Measurements from ENCODE around the gene ANK3.
"Not testable (repeated sequence)": the region's sequence is repeated elsewhere in the genome, so short reads cannot be mapped to it uniquely, and the experiment has no call there.

ANK3 gene

DNA sequence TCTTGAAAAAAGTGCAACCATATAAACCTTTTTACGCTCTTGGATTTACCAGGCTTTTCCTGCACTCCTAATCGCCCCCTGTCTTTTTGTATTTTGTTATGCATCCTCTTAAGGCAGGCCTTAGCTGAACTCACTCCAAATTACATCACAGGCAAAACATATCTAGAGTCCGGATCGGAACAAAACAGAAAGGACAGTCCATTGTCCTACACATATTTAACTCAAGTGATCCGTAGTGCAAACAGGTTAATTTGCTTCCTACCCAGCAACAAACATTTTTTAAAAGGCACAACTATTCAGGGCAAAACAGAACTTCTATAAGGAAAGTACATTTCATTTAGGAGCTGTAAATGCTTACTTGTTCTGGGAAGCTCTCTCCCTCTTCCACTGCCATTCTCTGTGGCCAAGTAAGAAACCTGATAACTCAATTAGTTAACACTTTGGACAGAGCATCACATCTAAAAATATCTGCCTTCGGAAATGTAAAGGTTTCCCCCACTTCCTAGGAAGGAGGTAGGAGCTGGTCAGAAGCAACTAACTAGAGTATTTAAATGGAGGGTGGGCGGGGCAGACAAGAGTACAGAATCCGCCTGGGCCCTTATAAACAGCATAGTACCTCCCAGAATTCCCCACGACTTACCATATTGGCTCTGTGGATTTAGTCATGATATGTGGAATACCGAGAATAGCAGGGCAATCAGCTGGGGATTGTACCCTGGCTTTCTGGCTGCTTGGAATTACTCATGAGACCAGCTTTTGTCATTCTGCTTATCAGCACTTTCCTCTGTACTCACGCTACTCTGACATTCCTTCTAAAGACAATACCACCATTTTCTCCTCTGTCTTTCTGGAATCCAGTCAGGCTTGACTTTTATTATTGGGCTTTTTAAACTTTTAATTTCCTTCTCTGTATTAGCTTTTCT lies 89.5 kb downstream of the ANK3 start:
- DNase-seq = peak; percentile 11

DNA sequence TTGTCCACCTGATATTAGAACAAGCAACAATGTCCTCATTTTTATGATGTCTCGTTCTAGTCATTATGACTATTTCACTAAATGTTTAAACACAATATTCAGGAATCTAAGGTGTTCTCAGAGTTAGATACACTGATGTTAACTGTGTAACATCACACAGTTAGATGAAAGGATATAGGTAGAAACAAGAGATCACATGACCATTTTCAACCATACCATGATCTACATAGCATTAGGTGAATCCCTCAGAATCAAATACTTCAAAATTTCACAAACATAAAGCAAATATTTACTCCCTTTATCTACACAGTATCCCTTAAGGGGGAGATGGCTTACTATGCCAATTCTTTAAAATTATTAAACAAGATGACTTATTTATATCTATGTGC lies 90.3 kb downstream of the ANK3 start:
- no peak for DNase-seq

DNA sequence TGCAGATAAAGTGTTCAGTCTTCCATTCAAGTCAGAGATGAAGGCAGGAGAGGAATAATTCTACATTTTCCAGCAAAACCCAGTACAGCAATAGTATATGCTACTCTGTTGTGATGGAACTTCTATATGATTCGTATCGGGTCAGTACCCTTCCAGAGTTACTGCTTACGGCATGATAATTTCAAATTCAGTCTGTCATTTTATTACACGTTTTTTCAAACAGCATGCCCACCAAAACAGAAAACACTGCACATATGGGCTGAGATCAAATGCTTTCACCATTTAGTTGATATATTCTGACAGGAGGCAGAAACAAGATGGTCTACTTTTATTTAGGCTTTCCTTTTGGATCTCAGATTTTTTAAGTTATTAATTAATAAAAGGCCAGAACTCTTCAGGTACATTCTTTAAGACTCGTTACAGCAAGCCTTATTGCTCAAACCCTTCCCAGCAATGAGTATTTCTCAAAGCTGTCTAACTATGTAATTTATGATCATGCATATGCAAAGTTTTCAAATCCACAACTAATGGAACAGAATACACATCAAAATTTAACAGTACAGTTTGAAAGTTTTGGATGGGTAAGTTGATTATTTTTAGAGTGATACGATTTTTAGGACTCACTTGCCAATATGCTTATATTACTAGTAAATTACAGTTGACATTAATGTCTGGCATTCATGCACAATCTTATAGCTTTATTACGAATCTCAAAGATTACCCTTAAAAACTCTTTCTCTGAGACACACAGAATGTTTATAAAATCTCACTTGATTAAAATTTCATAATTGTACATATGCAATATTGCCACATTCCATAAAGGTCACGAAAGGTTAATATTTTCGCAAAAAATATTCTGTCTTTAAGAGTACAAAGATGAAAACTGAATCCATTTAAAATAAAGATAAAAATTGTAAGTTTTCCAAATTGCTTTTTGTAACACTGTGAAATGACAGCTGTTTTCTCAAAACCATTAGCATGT lies 91.0 kb downstream of the ANK3 start:
- DNase-seq = no peak

DNA sequence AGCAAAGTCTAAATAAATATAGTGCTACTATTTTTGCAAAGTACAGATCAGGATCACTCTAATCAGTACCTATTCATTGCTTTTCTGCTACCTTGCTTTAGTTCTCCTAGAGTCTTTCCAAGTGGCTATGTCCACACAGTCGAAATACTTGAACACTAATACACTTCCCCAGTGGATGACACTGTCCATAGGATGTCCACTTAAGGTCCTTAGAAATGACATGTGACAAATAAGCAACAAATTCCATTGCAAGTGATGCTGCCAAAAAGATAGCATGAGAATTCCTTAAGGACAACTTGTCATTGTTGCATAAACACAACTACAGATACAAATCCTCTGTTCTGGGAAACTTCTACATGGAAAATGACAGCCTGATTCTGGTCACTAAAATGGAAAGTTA lies 93.6 kb downstream of the ANK3 start:
- no peak for DNase-seq

DNA sequence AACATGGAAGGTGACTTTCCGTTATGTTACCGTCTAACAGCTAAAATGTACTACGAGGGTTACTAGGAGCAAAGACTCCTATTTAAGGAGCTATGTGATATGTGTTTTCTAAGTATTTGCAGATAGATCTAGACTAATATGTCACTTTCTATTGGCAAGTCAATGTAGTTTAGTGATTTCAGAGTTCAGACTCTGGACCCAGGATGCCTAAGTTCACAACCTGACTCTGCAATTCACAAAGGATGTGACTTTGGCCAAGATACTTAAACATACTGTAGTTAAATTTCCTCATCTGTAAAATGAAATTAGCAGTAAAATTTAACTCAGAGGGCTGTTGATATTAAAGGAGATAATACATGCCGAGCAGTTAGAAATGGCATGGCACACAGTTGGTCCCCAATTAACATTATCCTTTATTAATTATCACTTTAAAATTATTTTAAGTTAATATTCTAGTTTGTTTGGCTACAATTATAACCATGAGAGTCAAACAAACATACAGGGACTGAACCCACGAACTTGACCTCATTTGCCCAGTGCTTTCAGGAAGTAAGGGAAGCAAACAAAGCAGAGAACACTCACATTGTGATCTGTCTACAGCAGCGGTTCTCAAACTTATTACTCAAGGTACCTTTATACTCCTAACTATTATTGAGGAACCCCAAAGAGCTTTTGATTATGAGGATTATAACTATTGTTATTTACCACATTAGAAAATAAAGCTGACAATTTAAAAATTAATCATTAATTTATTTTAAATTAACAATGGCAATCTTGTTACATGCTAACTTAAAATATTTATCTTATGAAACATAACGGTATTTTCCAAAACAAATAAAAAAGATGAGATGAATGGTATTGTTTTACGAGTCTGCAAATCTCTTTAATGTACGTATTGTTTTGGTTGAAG lies 94.4 kb downstream of the ANK3 start:
- DNase-seq = no peak

DNA sequence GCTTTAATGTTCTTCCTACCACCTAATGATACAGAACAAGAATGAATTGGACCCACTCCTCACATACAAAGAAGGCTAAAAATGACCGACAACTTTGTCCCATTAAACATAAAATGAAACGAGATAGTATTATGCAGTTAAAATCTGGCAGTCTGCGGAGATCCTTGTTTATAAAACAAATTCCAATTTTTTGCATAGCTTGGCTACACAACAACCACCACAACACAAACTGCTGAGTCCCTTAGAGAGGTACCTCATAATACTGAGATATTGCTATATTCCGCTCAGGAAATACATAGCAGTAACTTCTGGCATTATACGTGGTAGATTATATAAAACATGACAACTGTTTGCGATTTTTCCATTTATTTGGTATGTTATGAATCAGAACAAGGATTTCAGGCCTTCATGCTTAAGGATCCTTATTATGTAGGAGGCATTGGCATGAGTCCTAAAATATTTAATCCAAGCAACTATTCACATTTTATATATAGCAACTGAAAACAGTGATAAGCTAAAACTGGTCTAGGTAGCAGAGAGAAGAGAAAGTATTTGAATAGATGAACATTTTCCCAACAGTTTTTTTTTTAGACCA lies 96.0 kb downstream of the ANK3 start:
- DNase-seq = no peak

DNA sequence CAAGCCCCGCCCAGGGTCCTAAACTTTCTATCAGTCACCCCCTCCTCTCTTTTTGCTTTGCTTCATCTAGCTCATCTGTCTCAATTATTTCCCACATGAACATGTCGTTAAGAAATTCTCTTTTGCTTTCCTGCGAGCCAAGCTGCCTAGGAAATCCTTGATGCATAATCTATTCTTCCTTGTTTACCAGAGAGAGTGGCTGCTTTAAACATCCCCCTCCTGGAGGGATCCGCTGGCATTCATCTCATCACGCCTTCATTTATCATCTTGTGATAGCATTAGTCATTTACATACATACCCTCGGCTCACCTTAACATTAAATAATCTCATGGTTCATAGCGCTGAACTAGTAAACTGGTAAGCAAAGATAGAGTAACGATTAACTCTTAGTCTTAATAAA lies 96.7 kb downstream of the ANK3 start:
- DNase-seq = no peak

DNA sequence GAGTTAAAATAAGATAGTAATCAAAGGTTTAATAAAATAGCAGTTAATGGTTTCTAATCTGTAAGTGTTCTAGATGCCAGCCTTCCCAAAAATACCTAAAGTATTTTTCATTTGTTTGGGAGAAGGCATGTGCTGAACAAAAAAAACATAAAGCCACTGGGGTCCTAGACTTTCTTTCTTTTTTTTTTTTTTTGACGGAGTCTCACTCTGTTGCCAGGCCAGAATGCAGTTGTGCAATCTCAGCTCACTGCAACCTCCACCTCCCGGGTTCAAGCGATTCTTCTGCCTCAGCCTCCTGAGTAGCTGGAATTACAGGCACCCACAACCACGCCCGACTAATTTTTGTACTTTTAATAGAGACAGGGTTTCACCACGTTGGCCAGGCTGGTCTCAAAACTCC lies 97.1 kb downstream of the ANK3 start:
- DNase-seq = not testable (repeated sequence)

DNA sequence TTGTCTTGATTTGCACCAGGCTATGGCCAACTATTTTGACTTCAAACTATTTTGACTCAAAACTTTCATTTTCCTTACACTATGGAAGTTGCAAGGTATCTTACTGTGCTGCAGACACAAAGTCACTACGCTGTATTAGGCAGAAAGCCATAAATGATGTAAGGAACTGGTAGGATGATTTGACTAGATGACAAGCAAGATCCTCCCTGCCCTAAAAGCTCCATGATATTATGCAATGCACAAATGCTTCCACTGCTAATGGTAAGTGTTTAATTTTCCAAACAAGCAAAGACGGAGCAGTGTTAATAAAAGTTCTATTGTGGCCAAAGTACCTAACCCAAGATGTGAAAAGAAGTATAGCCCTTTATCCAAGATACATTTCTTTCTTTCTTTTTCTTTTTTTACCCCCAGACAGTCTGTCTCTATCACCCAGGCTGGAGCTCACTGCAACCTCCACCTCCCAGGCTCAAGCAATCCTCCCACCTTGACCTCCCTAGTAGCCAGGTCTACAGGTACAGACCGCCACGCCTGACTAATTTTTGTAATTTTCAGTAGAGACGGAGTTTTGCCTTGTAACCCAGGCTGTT lies 98.2 kb downstream of the ANK3 start:
- DNase-seq = no peak

DNA sequence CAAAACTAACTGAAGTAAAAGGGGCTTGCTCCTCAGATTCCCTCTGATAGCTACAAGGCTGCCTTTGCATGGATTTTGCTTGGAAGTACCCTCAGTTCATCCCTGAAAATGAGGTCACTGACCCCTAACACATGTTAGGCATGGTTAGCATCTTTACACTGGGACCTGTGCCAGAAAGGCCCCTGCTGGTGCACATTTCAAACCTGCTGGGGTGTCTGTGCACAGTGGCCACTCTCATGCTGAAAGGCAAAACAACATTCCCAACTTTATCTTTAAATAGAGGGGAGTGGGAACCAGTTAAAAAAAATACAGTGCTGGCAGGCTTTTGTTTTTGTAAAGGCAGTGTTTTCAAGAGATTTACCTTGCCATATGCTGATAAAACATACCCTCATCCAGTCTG lies 99.1 kb downstream of the ANK3 start:
- no peak for DNase-seq

DNA sequence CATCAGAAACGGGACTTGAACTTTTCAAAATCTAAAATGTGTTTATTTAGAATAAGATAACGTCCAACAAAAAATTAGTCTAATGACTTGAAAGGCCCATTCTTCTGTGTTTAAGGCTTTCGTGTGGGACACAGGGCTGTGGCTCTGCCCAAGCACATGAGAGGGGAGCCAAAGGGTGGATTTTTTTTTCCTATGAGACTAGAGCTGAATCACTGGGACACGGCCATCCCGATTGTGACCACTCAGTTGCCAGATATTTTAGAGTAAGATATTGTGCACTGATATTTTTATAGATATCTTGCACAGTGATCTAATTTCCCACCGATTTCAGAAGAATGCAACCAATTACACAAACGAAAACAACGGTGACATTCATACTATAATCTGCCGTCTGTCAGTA lies 99.9 kb downstream of the ANK3 start:
- no peak for DNase-seq

DNA sequence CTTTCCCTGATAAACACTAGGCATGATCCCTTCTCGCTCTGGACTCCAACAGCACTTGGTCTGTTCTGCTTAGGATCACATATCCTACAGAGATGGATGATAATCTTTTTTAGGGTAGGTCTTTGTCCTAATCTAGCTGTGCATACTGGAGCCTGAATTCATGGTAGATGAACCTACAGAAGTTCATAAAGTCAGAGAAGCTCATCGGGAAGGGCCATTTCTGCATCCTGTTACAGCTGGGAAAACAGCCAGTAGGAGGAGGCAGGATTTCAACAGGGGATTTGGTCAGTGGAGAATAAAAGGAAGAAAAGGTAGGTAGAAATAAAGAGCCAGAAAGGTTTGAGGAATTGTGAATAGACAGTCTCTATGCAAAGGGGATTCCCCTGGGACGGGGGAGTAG lies 101.4 kb downstream of the ANK3 start:
- no peak for DNase-seq

DNA sequence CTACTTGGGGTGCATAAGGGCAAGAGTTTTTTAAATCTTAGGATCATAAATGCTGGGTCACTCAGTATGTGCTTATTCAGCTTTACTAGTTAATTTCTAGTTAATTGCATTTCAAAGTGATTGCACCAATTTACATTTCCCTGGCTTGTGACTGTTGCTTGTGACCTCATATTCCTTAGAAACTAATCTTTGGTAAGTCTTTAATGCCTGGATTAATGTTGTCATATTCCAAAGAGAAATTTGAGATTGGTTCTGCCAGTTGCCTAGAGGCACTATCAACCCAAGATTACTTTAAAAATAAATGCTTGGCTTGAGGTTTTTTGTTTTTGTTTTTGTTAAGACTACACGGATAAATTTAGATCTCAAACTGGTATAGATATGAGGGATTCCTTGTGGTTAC lies 103.1 kb downstream of the ANK3 start:
- DNase-seq = no peak

DNA sequence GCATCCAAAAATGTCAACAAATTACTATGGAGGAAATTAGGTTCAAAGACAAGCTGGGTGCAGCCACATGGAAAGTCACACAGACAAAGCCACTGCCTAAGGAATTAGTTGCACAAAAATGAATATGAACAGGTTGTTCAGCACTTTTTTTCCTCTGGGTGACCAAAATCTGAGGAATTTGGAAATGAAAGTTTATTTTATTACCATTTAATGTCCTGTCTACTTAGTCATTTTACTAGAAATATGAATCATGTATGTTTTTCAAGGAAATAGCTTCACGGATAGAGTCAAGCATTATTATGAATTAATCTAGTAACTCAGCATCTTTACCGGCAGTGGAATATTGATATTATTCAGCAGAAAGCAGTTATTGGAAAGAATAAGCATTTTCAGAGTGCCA lies 106.3 kb downstream of the ANK3 start:
- no peak for DNase-seq

DNA sequence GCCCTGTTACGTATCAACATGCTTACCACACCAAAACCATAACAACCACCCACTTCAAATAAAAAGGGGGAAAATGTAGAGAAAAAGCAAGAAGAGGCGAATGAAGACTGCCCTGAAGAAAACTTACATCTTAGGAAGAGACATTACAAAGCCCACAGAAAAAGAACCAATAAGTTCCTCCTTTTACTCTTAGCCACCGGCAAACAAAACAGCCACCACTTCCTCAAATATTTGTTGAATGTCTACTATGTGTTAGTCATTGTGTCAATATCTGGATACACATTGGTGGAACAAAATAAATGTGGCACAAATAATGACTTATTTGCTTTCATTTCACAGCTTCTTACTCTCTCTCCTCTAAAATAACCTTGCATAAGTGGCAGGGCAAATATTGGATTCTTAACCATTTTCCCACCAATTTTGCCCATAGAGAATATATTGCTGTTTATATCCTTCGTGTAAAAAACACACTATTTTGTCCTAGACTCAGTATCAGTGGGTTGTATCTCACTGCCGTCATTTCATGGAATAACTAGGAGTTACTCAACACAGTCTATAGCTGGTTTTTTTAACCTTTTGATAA lies 106.8 kb downstream of the ANK3 start:
- DNase-seq = peak; percentile 76

DNA sequence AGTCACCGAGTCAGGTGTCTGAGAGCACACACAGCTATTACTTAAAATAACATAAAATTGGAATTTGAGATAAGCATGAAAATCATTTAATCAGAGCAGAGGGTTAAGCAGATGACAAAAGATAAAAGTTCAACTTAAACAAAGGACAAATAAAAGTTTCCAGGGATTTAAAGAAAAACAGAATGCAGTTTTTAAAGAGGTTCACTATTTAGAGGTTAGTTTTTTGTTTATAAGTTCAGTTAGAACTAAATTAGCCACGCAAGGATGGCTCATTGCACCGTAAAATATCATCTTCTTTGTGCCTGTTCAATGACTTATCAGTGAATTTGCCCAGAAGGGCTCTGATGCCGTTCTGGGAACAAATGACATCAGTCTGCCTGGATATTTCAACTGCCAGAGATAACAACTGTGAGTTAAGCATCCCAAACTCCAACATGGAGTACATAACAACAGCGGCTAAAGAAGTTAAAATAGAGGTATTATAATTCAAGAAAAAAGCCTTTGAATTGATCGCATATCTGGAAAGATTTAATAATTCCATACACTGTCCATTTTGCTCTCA lies 107.8 kb downstream of the ANK3 start:
- DNase-seq = no peak

DNA sequence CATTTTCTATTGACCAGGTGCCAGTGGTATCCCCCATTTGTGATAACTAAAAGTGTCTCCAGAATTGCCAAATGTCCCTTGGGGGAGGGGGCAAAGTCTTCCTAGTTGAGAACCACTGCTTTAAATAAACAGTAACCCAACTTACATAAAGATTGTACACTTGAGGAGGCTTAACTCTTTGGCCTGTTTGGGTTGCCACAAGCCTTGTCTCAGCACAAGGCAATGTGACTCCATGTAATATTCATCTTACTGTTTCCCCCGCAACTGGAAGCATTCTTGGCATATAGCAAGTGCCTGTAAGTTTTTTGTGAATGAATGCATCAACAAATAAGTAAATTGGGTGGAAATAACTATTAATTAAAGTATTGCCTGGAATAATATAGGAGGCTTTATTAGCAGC lies 108.3 kb downstream of the ANK3 start:
- no peak for DNase-seq

DNA sequence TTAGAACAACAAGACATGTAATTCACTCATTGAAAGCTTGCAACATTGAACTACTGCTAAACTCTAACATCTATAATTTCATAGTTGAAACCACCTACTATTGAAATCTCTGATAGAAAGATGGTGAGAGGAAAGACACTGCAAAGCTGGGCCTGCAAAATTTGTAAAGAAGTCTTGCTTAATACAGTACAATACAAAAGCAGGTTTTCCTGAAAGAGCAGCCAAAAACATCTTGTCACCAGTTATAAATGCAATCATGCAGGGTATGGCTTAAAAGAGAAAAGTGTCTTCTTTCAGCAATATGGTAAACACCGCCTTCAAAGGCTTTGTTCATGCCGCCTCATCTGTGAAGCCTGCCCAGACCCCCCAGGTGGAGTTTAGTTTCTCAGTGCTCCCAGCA lies 109.2 kb downstream of the ANK3 start:
- no peak for DNase-seq

DNA sequence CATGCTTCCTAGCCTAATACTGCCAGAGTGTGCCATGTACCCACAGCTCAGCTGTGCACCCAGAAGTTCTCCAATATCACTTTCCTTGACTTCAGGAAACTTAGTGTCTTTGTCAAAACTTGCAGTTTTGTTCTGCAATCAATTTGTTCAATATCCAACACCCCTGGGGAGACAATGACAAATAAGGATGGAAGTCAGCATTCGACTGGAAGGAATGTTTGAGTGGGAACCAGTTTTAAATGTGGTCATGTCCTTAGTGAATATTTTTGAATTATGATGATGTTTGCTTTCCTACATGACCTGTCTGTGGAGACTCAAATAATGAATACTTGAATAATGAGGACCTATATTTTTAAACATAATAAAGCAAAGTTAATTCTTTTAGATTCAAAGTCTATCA lies 112.0 kb downstream of the ANK3 start:
- no peak for DNase-seq

DNA sequence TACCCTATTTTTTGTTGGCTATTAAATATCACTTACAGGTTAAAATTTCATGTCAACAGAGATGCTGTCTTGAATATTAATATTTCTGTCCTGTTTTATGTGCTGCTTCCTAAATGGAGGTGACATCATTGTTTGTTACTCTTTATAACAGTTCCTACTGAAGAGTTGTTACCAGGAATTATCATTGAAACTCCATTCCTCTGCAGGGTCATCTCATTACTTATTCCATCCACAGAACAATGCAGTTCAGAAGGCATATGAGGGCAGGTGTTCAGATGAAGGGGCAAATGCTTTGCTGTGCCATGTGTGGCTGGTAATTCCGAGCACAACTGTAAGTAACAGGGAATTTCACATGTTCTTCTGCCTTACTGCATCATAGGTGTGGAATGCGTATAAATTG lies 113.4 kb downstream of the ANK3 start:
- no peak for DNase-seq

DNA sequence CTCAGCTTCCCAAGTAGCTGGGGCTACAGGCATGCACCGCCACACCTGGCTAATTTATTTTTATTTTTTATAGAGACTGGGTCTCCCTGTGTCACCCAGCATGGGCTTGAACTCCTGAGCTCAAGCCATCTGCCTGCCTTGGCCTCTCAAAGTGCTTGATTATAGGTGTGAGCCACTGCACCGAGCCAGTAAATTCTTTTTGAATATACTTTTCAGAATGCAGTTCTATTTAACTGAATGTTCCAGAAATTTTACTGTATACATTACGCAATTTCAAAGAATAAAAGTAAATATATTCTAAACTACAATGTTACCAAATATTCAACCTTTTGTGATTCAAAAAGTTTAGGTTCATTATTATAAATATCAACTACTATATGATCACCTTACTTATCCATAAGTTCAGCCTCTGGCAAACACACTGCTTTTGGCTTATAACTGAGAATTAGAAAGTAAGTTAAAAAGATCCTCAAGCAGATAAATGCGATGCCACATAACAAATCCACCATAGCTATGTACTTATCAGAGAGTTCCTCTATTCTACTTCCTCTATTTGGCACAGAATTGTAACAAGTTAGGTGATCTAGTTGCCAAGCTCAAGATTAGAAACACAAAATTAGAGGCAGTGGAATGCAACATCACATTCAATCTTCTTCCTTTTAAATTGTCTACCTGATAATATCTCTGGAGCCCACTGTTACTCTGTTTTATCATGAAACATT lies 118.2 kb downstream of the ANK3 start:
- DNase-seq = no peak
